Activated CD8-positive, alpha-beta memory T cell treated with anti-CD3 and anti-CD28 coated beads for 1 hour (primary cell): Measurements from ENCODE around the gene KMT2C.
"Not testable (repeated sequence)": the region's sequence is repeated elsewhere in the genome, so short reads cannot be mapped to it uniquely, and the experiment has no call there.

ENCODE experiments used
- DNase-seq, 2 donors: peaks; one replicate each; pipeline ENCODE4 v3.0.0-alpha.2; 2020; ENCODE audit warnings: low read depth in 1 of 2; ENCODE audit errors: extremely low read depth in 1 of 2

KMT2C gene

DNA sequence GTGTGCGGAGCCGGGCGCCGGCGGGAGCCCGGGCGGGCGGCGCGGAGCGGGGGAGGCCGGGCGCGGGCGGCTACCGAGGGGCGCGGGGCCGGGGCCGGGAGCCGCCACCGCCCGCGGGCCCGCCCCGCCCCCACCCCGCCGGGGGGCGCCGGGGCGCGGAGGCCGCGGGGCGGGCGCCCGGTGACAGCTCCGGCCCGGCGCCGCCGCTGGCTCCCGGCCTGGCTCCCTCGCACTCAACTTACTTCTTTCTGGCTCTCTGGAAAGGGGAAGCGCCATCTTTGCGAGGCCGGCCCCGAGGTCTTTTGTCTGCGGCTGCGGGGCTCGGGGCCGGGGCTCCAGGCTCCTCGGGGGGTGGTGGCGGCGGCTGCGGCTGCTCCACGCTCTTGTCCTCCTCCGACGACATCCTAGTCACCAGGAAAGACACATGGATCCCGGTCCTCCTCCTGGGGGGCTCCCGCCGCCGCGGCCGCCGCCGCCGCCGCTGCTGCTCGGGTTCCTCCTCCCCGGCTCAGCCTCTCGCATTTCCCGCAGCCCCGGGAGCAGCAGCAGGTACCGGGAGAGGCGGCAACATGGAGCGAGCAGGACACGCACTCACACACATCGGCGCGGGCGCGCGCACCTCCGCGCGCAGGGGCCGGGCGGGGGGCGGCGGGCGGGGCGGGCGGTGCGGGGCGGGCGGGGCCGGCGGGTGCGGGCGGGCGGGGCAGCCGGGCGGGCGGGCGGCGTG lies at the start of gene KMT2C:
Gene KMT2C, minus strand, starts transcription at position 620 of the 727 bp plus-strand sequence. Its CDS starts 217 bp downstream, at position 403.
- peak in 1 of 2 donors; percentile 39 for DNase-seq

DNA sequence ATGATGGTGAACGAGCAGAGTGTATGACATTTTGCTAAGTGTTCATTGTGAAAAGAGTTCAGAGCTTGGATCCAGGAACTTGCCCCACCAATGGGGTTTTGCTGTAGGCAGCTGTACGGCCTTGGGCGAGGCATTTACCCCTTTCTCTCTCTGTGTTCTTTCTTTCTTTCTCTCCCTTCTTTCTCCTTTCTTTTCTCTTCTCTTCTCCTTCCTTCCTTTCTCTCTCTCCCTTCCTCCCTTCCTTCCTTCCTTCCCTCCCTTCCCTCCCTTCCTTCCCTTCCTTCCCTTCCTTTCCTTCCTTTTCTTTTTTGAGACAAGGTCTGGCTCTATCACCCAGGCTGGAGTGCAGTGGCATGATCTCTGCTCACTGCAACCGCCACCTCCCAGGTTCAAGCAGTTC lies 45.3 kb upstream of the KMT2C start:
- DNase-seq = no peak

DNA sequence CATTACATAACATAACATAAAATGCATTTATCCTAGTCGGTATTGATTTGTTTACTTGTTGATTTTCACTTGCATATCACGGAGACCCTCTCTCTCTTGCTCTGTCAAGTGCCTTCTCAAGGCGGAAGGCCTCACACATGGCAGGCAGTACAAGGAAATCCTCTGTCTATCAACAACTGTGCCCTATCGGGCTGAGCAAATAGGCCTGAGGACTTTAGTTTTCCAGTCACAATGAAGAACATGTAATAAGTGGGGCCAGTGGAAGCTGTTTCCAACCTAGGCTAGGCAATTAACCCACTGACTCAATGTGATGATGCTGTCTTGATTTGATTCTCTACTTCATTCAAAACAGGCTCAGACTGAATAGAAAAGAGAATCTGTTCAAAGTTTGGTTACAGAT lies 44.9 kb upstream of the KMT2C start:
- no peak for DNase-seq

DNA sequence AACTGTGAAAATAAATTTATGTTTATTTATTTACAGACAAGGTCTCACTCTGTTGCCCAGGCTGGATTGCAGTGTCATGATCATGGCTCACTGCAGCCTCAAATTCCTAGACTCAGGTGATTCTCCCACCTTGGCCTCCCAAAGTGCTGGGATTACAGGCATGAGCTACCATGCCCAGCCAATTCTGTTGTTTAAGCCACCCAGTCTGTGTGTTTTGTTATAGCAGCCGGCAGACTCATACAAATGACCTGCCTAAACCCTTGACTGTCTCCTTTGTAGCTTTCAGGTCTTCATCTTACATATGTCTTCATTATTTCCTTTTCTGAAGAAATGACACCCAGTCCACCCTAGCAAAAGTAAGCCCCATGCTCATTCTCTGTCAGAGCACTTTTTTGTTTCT lies 43.8 kb upstream of the KMT2C start:
- DNase-seq = no peak

DNA sequence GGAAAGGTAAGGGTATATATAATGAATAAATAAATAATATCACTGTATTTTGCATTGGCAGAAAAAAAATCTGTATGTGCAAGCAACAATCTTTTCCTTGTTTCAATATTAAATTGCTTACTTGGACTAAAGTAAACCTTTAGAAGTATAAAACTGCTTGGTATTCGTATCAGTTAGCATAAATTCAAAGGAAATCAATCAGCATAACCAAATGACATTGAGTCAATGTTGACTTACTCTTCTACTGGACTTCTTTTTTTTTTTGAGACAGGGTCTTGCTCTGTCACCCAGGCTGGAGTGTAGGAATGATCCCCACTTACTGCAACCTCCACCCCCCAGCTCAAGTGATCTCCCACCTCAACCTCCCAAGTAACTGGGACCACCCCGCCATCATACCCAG lies 42.3 kb upstream of the KMT2C start:
- no peak for DNase-seq

DNA sequence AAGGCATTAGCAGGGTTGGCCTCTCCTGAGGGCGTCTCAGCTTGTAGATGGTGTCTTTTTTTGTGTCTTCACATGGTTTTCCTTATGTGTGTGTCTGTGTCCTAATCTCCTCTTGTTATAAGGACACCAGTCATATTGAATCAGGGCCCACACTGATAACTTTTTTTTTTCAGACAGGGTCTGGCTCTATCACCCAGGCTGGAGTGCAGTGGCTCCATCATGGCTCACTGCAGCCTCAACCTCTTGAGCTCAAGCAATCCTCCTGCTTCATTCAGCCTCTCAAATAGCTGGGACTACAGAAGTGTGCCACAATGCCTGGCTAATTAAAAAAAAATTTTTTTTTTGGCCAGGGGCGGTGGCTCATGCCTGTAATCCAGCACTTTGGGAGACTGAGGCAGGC lies 41.3 kb upstream of the KMT2C start:
- no peak for DNase-seq

DNA sequence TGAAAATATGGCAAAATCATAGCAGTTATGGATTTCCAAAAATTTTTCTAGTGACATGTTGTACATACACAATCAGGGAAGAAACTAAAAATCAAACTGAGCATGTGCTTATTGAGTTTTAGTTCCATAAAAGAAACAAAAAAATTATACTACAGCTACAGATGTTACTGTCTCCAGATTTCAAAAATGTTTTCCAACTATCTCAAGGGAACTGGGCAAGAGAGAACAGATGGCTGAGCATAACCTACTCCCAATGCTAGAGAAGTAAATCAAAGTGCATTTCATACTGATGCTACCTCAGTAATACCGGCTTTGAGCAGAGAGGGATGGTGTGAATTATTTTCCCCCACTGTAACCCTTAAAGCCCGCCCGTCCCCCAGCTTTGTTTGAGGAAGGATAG lies 40.7 kb upstream of the KMT2C start:
- no peak for DNase-seq

DNA sequence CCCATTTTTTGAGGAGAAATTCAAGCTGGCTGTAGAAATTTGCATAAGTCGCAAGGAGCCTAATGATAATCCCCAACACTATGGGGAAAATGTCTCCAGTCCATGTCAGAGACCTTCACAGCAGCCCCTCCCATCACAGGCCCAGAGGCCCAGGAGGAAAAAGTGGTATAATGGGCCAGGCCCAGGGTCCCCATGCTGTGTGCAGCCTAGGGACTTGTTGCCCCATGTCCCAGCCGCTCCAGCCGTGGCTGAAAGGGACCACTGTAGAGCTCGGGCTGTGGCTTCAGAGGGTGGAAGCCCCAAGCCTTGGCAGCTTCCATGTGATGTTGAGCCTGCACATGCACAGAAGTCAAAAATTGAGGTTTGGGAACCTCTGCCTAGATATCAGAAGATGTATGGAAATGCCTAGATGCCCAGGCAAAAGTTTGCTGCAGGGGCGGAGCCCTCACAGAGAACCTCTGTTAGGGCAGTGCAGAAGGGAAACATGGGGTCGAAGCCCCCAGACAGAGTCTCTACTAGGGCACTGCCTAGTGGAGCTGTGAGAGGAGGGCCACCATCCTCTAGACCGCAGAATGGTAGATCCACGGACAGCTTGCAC lies 35.3 kb upstream of the KMT2C start:
- DNase-seq = not testable (repeated sequence)

DNA sequence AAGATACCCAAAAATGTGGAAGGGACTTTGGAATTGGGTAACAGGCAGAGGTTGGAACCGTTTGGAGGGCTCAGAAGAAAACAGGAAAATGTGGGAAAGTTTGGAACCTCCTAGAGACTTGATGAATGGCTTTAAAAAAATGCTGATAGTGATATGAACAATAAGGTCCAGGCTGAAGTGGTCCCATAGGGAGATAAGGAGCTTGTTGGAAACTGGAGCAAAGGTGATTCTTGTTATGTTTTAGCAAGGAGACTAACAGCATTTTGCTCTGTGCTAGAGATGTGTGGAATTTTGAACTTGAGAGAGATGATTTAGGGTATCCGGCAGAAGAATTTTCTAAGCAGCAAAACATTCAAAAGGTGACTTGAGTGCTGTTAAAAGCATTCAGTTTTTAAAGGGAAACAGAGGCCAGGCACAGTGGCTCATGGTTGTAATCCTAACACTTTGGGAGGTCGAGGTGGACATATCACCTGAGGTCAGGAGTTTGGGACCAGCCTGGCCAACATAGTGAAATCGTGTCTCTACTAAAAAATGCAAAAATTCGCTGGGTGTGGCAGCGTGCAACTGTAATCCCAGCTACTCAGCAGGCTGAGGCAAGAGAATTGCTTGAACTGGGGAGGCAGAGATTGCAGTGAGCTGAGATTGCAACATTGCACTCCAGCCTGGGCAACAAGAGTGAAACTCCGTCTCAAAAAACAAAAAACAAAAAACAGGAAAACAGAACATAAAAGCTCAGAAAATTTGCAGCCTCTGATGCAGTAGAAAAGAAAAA lies 34.6 kb upstream of the KMT2C start:
- not testable (repeated sequence) for DNase-seq

DNA sequence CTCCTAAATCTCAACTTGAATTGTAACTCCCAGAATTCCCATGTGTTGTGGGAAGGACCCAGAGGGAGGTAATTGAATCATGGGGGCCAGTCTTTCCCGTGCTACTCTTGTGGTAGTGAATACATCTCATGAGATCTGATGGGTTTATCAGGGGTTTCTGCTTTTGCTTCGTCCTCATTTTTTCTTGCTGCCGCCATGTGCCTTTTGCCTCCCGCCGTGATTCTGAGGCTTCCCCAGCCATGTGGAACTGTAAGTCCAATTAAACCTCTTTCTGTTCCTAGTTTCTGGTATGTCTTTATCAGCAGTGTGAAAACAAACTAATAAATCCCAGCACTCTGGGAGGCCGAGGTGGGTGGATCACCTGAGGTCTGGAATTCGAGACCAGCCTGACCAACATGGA lies 33.8 kb upstream of the KMT2C start:
- not testable (repeated sequence) for DNase-seq

DNA sequence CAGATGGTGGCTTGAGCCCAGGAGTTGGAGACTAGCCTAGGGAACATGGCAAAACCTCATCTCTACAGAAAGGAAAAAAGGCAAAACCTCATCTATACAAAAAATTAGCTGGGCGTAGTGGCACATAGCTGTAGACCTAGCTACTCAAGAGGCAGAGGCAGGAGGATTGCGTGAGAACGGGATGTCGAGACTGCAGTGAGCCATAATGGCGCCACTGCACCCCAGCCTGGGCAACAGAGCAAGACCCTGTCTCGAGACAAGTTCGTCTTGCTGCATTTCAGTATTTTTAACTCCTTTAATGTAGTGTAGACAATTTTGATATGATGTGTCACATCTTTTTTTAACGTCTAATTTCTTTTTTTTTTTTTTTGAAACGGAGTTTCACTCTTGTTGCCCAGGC lies 31.4 kb upstream of the KMT2C start:
- DNase-seq = no peak

DNA sequence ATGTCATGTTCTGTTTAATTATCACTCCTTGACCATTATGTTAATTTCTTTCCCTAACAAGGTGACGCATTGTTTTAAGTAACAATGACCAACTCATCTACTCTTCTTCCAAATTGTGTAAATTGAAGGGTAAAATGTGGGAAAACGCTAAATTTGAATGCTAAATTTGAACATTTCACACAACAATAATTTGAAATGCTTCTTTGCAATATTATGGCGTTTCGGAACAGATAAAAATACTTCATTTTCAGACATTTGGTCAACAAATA lies 29.2 kb upstream of the KMT2C start:
- DNase-seq = no peak

DNA sequence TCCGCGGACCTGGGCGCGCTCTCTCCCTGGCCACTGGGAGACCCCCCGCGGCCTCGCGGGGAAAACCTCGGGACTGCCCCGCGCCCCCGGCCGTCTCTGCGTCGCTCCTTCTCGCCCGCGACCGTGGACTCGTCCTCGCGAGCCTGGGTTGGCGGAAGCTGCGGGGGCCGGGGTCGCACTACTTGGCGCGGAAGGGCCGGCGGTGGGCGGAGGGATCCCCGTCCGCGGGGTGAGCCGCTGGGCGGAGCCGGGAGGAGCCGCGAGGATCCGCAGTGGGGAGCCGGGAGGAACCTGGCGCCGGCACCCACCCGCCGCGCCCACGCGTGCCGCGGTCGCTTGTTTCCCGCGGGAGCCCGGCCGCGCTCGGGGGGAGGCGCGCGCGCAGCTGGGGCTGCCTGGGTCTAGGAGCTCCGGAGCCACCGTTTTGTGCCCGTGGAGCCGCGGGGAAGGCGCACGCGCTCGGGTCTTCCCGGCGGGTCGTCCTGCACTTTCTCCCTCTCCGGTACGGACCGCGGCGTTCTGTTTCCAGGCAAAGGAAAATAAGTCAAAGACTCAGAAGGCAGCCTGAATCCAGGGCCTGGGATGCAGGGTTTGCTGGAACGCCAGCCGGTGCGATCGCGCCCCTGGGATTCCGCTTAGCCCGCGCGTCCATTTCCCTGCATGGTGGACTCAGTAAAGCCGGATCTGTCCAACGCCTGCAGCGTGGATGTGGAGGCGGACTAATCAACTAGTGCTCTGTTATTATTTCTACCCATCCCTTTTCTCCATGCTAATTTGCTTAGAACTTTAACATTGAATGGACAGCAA lies 28.7 kb upstream of the KMT2C start:
- peak; percentile 18 to 49 for DNase-seq

DNA sequence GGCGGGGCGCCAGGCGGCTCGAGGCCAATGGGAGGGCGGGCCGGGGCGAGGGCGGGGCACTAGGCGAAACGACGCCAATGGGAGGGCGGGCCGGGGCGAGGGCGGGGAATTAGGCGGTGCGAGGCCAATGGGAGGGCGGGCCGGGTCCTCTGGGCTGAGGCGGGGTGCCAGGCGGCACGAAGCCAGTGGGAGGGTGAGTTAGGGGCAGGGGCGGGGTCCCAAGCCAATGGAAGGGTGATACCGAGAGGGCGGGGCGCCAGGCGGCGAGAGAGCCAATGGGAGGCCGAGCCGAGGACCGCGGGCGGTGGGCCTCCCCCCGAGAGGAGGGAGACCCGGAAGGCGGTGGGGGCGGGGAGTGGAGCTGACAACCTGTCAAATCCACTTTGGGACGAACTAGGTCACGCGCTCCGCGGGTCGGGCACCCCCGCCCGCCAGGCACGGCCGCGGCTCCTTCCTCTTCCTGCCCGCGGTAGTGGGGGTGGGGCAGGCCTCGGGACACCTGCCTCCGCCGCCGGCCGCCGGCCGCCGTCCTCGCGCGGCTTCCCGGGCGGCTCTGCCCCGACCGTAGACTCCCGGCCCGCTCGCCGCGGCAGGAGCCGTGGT lies 28.0 kb upstream of the KMT2C start:
- peak; percentile 100 for DNase-seq

DNA sequence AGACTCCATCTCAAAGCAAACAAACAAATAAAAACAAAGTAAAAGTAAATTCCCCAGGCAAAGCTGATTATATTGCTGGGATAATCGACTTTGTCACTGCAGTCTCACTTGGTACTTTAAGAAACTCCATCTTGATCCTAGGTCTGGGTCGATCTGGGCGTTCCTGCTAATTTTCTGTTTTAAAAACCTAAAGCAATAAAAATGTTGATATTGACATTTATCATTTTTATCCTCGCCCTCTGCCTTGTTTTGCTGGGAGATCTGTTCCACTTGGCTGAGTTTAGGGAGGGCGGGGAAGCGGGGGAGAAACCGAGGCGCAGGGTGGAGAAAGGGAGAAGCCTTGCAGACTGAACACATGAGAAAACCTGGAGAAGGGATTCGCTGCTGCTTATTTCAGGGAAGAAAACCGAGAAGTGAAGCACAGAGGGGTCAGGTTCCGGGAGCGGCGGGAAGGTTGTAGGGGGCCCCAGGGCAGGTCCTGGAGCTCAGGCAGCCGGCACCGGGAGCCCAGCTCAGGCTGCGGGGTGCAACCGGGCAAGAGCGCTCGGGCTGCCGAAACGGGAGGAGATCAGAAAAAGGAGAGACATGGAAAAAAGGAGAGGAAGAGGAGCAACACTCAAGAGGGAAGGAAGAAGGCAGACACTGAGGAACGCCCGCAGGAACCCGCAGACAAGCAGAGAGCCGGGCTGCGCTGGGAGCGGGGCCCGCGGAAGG lies 27.3 kb upstream of the KMT2C start:
- DNase-seq = no peak

DNA sequence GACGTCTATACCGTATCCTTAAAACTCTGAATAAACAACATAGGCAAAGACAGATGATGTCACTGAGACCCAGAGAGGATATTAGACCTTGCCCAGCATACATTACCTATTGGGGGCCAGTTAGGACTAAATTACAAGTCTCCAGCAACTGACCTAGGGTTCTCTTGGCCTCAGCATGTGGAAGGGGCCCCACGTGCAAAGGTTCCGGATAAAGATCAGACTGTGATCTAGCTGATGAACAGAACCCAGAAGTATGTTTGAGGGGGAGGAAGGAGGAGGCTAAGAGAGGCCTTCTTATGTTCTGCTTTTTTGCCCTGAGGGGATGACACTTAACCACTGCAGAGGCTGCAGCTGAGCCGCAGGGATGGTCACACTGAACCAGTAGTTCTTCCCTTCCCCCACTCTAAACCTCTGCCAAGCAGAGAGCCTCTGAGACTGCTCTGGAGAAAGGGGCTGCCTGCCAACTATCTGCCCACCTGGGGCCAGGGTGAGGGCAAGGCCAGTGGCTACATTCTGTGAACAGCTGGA lies 24.0 kb upstream of the KMT2C start:
- no peak for DNase-seq

DNA sequence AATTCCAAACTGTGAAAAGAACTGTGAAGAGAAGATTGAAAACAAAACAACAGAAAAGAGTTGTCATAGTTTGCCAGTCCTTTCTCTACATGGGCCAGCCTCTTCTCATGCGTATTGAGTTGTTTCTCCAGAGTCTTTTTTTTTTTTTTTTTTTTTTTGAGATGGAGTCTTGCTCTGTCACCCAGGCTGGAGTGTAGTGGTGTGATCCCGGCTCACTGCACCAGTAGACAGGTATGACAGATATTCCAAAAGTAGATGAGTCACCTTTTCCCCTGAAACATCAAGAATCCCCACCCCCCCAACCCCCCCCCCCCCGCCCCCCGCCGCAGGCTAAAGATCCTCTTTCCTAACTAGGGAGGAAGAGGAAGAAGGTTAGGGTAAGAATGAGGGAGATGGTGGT lies 15.6 kb upstream of the KMT2C start:
- DNase-seq = no peak

DNA sequence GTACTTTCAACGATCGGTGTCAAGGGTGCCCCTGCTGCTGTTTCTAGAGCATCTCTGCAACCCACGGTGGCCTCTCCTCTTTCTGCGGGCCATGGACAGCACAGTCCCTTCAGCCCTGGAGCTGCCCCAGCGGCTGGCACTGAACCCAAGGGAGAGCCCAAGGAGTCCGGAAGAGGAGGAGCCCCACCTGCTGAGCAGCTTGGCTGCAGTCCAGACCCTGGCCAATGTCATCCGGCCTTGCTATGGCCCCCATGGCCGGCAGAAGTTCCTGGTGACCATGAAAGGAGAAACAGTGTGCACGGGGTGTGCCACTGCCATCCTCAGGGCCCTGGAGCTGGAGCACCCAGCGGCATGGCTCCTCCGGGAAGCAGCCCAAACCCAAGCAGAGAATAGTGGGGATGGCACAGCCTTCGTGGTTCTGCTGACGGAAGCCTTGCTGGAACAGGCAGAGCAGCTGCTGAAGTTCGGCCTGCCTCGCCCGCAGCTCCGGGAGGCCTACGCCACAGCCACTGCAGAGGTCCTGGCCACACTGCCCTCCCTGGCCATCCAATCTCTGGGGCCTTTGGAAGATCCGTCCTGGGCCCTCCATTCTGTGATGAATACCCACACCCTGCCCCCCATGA lies 9.7 kb upstream of the KMT2C start:
- not testable (repeated sequence) for DNase-seq

DNA sequence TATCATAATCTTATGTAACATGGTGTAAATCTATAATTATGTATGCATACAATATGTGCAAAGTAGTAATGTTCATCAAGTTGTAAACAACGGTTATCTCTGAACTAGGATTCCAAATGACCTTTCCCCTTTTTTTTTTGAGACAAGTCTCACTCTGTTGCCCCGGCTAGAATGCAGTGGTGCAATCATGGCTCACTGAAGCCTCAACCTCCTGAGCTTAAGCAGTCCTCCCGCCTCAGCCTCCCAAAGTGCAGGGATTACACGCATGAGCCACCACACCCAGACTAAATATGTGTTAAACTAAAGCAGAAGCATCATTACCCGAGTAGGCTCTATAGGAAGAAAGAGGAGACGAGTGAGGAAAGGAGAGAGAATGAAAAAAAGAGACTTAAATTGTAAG lies 7.8 kb upstream of the KMT2C start:
- DNase-seq = no peak
